NCI-H446 treated with DMSO at 0.1 percent for 48 hours (cell line): ENCODE measurements around the gene TMEM52.

ENCODE experiments used
- DNase-seq: peaks from one replicate; lab custom pipeline; 2025; lab: John Stamatoyannopoulos, UW

Gene TMEM52

GRCh38 chr1:1914971-1915692 lies 3.9 kb downstream of the TMEM52 start, which contains the start of gene CALML6:
TSS of gene CALML6 (plus strand) at chr1:1915260. CDS start at chr1:1915281, 21 bp downstream.
- no peak for DNase-seq

- DNase-seq = no peak
Measured at GRCh38 chr1:1914101-1914970, 4.7 kb downstream of the TMEM52 start.

GRCh38 chr1:1911350-1912041 lies 7.6 kb downstream of the TMEM52 start:
- DNase-seq = no peak

GRCh38 chr1:1910651-1911331 lies 8.3 kb downstream of the TMEM52 start:
- DNase-seq = no peak

- no peak for DNase-seq
Measured at GRCh38 chr1:1910033-1910465, 9.0 kb downstream of the TMEM52 start.

- DNase-seq = no peak
Measured at GRCh38 chr1:1908506-1908791, 10.6 kb downstream of the TMEM52 start.

- no peak for DNase-seq
Measured at GRCh38 chr1:1907098-1907736, 11.9 kb downstream of the TMEM52 start.

GRCh38 chr1:1906185-1907097 lies 12.6 kb downstream of the TMEM52 start:
- peak; percentile 36 for DNase-seq

- no peak for DNase-seq
Measured at GRCh38 chr1:1903224-1903623, 15.9 kb downstream of the TMEM52 start.

- DNase-seq = no peak
Measured at GRCh38 chr1:1901641-1902294, 17.3 kb downstream of the TMEM52 start.

- no peak for DNase-seq
Measured at GRCh38 chr1:1900883-1901640, 18.0 kb downstream of the TMEM52 start.

GRCh38 chr1:1899967-1900327 lies 19.1 kb downstream of the TMEM52 start:
- DNase-seq = no peak

- no peak for DNase-seq
Measured at GRCh38 chr1:1899266-1899966, 19.7 kb downstream of the TMEM52 start.

GRCh38 chr1:1898246-1898933 lies 20.7 kb downstream of the TMEM52 start:
- DNase-seq = no peak

- no peak for DNase-seq
Measured at GRCh38 chr1:1895456-1896336, 23.4 kb downstream of the TMEM52 start.

GRCh38 chr1:1895060-1895418 lies 24.0 kb downstream of the TMEM52 start:
- DNase-seq = no peak
